GM12891 (cell line): Measurements from ENCODE around the gene SDF2.

Experiments used
- DNase-seq: peaks from one replicate; pipeline ENCODE4 v3.0.0; 2011; ENCODE audit warnings: low spot score; ENCODE audit not compliant: insufficient read length
- FAIRE-seq: peaks from 2 replicates; lab custom pipeline; 2011; peaks lifted over from hg19 to GRCh38; lab: Jason Lieb, UNC
- PAX5 ChIP-seq: IDR thresholded peaks from 2 replicates; pipeline ENCODE4 v1.6.1; 2011; ENCODE audit warnings: low read length, moderate library complexity, mild to moderate bottlenecking; ENCODE audit not compliant: insufficient read depth, severe bottlenecking
- POLR2A ChIP-seq: IDR thresholded peaks from 2 replicates; pipeline ENCODE4 v1.6.1; 2011; ENCODE audit warnings: low read depth, low read length, control low read depth
- POLR2AphosphoS5 ChIP-seq: IDR thresholded peaks from 2 replicates; pipeline ENCODE4 v1.6.1; 2011; ENCODE audit warnings: low read depth, low read length, control low read depth
- POU2F2 ChIP-seq: IDR thresholded peaks from 2 replicates; pipeline ENCODE4 v1.6.1; 2011; ENCODE audit warnings: low read depth, mild to moderate bottlenecking, control low read depth, low read length, moderate library complexity
- SPI1 ChIP-seq: IDR thresholded peaks from 2 replicates; pipeline ENCODE4 v1.6.1; 2011; ENCODE audit warnings: low read depth, low read length, control low read depth
- TAF1 ChIP-seq: IDR thresholded peaks from 2 replicates; pipeline ENCODE4 v1.6.1; 2011; ENCODE audit warnings: low read depth, low read length, control low read depth

The SDF2 gene

GRCh38 chr17:28634206-28634865, 27.4 kb downstream of the SDF2 start:
- FAIRE-seq (no peak), DNase-seq (no peak)
- no peak for TF ChIP-seq PAX5

- TF ChIP-seq POU2F2: no peak
- TF ChIP-seq SPI1: no peak
- TF ChIP-seq TAF1: no peak
- no peak for TF ChIP-seq POLR2AphosphoS5
- TF ChIP-seq POLR2A: no peak
- TF ChIP-seq PAX5: no peak
- FAIRE-seq: no peak
- no peak for DNase-seq
Observed at GRCh38 chr17:28626818-28627217, 34.9 kb downstream of the SDF2 start.

DNA sequence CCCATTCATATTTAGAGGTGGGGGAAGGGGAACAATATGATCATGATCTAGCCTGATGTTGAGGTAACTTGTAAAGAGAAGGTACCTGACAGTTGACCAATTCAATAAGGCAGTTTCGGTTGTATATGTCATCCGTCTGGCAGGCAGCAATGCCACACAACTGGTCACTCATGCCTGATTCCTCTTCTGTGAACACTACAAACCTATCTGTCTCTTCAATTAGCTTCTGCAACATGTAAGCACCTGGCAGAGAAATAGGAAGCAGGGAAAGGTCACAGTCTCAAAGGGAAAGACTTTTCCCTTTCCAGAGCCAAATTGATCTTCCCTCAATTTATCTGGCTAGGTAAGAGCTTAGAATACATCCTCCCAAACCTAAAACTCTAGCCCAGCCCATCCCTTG, 37.6 kb downstream of the SDF2 start:
- DNase-seq (no peak), FAIRE-seq (no peak)
- TF ChIP-seq PAX5 (no peak), POLR2AphosphoS5 (no peak), SPI1 (no peak), POLR2A (no peak), POU2F2 (no peak), TAF1 (no peak)

DNA sequence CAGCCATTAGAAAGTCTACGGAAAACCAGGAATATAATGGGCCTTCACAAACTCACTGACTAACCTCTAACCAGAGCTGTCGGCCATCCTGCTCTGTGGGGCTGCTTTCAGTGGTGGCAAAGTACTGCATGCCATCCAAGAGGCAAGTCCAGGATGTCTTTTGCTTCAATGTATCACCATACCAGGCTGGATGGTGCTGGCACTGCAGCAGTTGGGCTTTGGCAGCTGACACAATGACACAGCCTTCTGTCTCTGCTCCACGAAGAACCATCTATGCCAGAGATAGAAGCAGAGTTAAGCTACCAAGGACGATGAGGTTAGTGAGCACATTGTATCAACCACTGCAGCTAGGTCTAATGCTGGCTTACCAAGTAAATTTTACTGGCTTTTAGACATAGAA, 38.0 kb downstream of the SDF2 start:
- FAIRE-seq: no peak
- TF ChIP-seq SPI1 (no peak), TAF1 (no peak), POLR2A (no peak), POLR2AphosphoS5 (no peak), PAX5 (no peak), POU2F2 (no peak)
- no peak for DNase-seq

DNA sequence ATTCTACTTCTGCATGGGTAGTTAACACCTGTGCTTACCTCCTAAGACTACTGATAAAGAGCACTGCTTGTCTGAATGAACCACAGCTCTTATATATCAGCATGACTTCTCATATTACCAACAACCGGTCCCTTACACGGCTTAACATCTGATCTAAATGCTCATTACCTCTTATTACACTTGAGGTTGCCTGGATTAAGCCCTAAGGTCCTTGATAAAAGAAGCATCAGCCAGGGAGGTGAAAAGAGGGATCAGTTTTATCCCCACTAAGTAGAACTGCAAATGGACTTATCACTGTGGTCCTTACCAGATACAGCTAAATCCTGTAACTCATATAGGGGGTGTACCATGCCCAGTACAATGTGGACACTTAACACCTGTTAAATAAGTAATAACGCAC, 39.5 kb downstream of the SDF2 start:
- FAIRE-seq (no peak), DNase-seq (no peak)
- TF ChIP-seq POLR2A: no peak
- no peak for TF ChIP-seq SPI1
- no peak for TF ChIP-seq POLR2AphosphoS5
- TF ChIP-seq PAX5: no peak
- no peak for TF ChIP-seq TAF1
- TF ChIP-seq POU2F2: no peak

- no peak for FAIRE-seq
- DNase-seq: no peak
- TF ChIP-seq POU2F2 (no peak), POLR2A (no peak), PAX5 (no peak), TAF1 (no peak), POLR2AphosphoS5 (no peak), SPI1 (no peak)
Observed at GRCh38 chr17:28620010-28620409, 41.7 kb downstream of the SDF2 start.

- no peak for FAIRE-seq
Observed at GRCh38 chr17:28618464-28618863, 43.2 kb downstream of the SDF2 start.

DNA sequence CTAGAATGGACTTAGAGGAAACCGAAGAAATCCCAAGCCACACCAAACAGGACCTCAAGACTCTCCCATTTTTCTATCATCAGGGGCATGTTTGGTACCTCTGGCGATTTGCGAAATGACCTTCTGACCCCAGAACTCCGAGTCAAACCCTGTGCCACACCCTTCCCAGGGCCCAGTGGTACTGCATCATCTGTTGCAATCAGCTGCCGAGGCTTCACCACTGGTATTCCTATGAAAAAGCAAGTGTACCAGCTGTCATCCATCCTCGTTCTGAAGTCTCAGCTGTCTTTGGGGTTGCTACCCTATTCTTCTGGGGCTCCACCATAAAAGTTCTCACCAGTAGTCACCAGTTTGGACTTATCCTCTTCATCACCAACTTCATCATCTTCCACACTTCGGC, 45.4 kb downstream of the SDF2 start:
- DNase-seq: no peak
- FAIRE-seq: no peak
- no peak for TF ChIP-seq POLR2AphosphoS5
- TF ChIP-seq PAX5: no peak
- TF ChIP-seq SPI1: no peak
- no peak for TF ChIP-seq POU2F2
- TF ChIP-seq POLR2A: no peak
- TF ChIP-seq TAF1: no peak

More at GRCh38 chr17:28618464-28618863, 43.2 kb downstream of the SDF2 start:
- TF ChIP-seq POLR2A: no peak
- no peak for TF ChIP-seq TAF1
- no peak for TF ChIP-seq PAX5
- TF ChIP-seq POU2F2: no peak
- no peak for TF ChIP-seq POLR2AphosphoS5
- DNase-seq: no peak

DNA sequence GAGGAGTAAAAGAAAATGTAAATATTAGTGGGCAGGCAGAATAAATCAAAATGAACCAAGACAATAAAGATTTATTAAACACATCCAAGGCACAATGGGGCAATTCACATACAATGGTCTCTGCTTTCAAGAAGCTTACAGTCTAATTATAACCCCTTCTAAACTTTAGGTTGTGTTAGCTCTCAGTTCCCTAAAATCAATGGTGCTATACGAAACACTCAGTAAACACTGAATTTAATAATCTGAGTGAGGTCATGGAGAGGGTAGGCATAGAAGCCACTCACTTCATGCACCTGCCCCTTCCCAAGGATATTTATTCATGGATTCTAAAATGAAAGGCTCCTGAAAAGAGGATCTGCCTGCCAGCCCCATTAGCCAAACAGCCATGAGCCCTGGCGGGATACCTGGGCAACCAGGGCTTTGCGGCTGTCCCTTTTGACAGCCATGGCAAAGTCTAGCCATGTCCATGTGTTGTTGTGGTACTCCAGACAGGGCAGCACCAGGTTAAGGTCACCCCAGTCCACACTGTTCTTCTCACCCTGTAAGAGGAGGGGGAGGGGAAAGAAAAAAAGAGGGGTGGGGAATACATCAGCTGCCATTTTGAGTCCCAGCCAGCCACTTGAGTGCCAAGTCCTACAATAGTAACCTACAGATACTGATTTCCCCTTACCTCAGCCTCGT, 46.3 kb downstream of the SDF2 start:
- FAIRE-seq: no peak
- DNase-seq: no peak
- TF ChIP-seq PAX5 (no peak), SPI1 (peak; percentile 82)

- no peak for FAIRE-seq
- 0 out of 2 replicates have a peak, but pooled peaks have one; percentile 0 for TF ChIP-seq POLR2A
- TF ChIP-seq POU2F2: no peak
Observed at GRCh38 chr17:28613931-28614381, 47.8 kb downstream of the SDF2 start, which contains the start of gene RSKR. RSKR (minus strand) TSS chr17:28614185; CDS start chr17:28614161, 24 bp downstream.

More at GRCh38 chr17:28613931-28614381, 47.8 kb downstream of the SDF2 start, which contains the start of gene RSKR:
- DNase-seq: no peak
